Measurements from ENCODE around the gene ATF7IP2.

DNA sequence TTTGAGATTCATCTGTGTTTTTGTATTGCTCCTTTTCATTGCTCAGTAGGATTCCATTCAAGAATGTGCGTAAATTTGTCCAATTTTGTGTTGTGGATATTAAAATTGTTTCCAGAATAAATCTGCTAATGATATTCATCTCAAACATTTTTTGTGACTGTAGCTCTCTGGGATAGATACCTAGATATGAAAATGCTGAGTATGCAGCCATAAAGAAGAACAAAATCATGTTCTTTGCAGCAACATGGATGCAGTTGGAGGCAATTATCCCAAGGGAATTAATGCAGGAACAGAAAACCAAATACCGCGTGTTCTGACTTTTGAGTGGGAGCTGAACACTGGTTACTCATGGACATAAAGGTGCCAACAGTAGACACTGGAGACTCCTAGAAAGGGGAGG lies 40.2 kb upstream of the ATF7IP2 start:
- TF ChIP-seq, protein P1, sequence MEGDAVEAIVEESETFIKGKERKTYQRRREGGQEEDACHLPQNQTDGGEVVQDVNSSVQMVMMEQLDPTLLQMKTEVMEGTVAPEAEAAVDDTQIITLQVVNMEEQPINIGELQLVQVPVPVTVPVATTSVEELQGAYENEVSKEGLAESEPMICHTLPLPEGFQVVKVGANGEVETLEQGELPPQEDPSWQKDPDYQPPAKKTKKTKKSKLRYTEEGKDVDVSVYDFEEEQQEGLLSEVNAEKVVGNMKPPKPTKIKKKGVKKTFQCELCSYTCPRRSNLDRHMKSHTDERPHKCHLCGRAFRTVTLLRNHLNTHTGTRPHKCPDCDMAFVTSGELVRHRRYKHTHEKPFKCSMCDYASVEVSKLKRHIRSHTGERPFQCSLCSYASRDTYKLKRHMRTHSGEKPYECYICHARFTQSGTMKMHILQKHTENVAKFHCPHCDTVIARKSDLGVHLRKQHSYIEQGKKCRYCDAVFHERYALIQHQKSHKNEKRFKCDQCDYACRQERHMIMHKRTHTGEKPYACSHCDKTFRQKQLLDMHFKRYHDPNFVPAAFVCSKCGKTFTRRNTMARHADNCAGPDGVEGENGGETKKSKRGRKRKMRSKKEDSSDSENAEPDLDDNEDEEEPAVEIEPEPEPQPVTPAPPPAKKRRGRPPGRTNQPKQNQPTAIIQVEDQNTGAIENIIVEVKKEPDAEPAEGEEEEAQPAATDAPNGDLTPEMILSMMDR (conservative IDR thresholded peaks at IDR 0.05; ENCODE audit: low read length): no peak
- TF ChIP-seq EZH2phosphoT487 (IDR thresholded peaks at IDR 0.05; ENCODE audit: borderline replicate concordance): no peak

Data from Loucy (cell line).